Fibroblast of the conjunctiva (primary cell): ENCODE measurements around the gene MKX.
A peak's percentile ranks its signal among the peaks of the same experiment; 100 is the strongest.
"Not testable (repeated sequence)": the region's sequence is repeated elsewhere in the genome, so short reads cannot be mapped to it uniquely, and the experiment has no call there.

Experiments
- DNase-seq: peaks from one replicate; pipeline ENCODE4 v3.0.0-alpha.2; 2010; ENCODE audit warnings: low read depth

MKX gene

DNA sequence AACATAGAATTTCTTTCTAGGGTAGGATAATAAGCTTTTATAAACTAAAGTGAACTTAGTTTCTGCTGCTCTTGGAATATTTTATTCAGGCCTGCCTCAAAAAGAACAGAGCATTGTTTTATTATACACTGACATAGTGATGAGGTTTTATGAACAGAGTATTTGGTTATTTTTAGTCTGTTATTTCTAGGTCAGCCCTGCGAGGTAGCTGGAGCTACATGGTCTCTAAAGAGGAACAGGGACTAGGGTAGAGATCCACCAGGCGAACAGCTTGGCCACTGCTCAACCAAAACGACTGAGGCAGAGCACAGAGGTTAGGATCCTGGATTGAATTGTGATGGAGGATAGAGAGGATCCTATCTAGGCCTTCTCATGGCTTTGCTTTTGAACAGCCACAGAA is 53.0 kb downstream of the MKX start:
- DNase-seq: no peak

DNA sequence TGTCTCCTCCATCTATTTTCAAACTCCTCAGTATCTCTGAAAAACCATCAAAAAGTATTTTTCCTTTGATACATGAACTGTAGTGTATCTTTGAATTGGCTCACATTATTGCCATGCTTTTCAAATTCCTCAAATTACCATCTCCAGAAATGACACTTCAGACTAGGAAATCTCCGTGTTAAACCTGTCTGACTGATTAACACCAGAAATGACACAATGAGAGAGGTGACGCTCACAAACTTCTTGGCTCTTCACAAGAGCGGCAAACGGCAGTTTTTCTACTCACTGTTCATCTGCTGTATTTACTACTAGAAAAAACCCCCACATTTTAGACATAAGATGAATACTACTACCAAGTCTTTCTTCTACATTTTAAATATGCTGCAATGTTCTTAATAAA is 56.6 kb downstream of the MKX start:
- no peak for DNase-seq

DNA sequence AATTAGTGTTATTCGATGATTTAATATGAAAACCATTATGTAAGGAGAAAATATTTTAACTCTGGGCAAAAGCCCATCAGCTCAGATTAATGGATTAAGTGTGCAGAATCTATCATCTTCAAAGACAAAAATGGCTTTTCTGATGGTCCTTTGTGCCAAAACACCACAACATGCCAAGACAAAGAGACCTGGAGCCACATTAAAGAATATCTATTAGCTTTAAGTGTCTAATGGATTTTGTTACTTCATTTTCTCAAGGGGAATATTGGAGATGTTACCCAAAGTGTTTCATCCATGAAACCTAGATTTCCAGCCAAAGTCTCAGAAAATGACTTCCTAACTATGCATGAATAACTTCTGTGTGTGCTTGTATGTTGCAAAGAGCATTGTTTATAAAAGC is 57.3 kb downstream of the MKX start:
- no peak for DNase-seq

DNA sequence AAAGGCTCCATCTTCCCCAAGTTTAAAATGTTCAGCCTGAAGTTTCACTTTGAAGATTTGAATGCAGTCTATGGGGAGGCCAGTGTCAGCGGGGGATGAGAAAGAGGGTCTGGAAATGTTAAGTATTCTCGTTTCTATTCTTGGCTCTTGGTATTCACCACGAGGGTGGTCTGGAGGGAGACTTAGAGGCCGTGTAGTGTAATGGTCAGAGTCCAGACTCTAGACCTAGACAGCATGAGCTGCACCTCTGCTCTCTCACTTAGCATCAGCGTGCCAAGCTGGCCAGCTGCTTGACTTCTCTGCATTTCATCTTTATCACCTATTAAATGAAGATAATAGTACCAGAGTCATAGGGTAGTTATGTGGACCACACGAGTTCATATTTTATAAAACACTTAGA is 57.9 kb downstream of the MKX start:
- DNase-seq: no peak

DNA sequence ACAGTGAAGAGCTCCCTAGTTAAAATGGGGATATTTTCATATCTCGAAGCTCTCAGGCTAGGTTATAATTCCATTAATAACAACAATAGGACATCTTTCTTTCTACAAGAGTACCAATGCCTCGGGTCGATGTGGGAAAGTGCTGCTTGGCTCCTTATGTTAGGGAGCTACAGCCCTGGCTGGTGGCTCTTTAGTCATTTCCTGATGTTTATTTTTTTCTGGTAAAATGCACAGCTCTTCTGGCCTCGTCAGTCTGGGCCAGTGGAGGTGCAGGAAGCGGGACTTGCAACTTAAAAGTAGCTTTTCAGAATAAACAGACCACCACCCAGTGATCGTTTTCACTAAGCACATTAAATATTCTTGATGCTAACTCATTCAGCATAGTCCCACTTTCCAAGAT is 58.3 kb downstream of the MKX start:
- no peak for DNase-seq

DNA sequence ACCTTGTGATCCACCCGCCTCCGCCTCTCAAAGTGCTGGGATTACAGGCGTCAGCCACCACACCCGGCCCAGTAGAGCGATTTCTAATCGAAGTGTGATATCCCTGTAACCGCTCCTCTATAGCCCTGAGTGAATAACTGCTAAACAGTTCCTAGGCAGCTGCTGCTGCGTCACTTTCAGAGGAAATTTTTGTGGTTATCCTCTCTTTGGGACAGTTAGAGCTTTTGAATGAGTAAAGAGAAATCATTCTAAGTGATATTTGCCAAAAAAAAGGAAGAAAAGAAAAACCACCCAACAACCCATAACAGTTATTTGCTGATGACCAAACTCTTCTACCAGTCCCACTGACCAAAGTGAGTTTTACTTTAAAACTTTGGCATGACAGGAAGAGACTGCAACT is 59.9 kb downstream of the MKX start:
- DNase-seq: no peak

DNA sequence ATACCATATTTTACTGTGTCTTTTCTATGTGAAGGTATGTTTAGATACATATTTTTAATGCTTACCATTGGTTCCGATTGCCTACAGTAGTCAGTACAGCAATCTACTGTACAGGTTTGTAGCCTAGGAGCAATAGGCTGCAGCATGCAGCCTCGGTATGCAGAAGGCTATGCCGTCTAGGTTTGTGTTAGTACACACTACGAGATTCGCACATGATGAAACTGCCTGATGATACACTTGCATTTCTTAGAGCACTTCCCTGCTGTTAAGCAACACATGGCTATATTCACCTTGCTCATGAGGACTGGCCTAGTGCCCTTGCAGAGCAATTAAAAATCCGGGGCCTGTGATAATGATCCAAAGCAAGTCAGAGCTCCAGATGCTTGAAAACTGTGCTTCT is 62.4 kb downstream of the MKX start:
- no peak for DNase-seq

DNA sequence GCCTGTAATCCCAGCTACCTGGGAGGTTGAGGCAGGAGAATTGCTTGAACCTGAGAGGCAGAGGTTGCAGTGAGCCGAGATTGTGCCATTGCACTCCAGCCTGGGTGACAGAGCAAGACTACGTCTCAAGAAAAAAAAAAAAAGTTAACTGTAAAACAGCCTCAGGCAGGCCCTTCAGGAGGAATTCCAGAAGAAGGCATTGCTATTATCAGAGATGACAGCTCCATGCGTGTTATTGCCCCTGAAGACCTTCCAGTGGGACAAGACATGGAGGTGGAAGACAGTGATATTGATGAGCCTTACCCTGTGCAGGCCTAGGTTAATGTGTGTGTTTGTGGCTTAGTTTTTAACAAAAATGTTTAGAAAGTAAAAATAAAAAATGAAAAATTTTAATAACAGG is 63.8 kb downstream of the MKX start:
- DNase-seq: not testable (repeated sequence)

DNA sequence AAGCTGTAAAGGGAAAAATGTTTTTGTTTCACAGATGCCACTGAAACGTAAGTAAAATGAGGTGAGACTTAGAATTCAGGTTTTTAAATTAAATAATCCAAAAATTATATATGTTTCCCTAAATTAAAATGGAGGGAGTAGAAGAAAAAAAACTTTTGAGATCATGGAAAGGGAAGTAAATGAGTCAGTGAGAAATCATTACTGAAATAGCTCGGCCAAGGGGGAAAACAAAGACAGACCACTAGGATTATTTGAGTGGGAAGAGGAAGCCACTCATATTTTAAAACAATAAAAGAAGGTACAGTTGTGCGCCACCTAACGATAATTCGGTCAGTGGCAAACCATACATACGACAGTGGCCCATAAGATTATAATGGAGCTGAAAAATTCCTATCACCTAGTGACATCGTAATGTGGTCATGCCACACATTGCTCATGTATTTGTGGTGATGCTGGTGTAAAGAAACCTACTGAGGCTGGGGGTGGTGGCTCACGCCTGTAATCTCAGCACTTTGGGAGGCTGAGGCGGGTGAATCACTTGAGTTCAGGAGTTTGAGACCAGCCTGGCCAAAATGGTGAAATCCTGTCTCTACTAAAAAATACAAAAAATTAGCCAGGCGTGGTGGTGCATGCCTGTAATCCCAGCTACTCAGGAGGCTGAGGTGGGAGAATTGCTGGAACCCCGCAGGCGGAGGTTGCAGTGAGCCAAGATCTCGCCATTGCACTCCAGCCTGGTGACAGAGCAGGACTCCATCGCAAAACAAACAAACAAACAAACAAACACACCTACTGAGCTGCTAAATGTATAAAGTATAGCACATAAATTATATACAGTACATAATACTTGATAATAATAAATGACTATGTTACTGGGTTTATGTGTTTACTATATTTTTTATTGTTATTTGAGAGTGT is 64.7 kb downstream of the MKX start:
- no peak for DNase-seq

DNA sequence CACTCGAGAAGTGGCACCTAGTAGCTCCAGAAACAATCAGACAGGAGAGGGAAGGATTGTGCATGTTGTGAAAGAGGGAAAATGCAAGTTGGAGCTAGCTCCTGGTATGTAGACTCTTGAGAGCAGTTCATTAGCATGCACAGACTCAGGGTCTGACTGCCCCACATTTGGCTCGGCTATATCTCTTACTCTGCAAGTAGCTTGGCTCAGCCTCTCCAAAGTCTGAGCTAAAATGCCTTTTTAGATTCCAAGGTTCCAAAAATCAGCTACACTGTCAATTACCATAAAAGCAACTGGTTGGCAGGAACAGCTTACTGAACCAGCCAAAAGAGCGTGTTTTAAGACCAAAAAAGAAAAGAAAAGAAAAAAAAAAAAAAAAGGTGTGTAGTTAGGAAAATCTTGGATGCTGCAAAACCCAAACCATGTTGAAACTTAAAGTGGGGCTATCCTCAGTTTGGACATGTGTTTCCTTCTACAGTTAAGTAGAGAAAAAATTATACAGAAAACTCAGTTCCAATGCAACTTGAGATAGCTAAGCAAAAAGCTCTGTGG is 65.5 kb downstream of the MKX start:
- DNase-seq: peak; percentile 26

DNA sequence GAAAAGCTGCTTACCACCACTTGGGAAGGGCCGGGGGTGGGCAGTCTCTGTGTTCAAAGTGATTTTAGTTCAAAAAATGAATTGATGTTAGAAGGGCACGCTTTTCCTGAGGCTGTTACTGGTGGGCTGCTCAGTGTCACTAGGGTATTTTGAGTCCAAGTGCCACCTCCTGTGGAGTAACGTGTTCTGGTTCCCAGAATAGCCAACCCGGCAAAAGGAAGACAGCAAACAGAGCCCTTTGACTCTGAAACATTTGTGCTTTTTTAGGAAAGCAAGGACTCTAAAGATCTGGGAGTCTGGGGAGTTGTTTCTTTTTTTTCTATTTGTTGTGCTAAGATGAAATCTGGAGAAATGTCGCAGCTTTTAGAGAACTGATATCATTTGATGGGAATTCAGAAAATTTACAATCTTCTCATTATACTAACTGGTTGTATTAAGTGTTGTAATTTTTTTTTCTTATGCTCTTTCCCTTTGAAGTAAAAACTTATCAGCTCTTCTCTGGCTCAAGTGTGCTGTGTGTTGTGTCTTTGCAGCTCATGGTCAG is 66.2 kb downstream of the MKX start:
- no peak for DNase-seq

DNA sequence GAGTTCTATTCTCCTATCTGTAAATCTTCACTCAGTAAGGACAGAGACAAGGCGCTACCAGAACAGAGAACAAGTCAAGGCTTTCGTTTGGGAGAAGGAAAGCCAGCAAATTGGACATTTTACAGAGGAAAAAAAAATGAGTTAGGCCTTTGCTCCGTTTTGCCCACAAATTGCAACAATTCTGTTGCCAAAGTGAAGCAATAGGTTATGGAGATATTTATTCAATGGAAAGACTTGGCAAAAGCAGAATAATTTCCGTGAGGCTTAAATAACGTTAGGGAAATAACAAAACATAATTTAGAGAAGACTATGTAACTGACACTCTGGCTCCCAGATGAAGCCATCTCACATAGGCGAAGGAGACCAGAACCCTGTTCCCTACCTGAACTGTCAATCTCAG is 67.5 kb downstream of the MKX start:
- DNase-seq: no peak

DNA sequence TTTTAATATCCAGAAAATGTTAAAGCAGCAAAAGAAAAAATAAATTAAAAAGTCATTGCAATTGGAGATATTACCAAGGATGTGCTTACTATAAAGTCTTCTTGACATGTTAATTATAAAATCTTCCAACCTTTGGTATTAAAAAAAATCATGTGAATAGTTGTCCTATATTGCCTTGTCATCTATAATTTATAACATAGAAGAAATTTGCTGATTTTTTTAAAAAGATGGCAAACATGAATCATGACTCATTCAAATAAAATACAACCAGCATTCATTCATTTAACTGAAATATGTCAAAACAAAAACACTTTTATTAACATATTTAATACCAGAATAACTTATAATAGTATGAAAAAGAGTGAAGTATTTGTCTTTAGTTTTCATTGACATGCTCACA is 72.6 kb downstream of the MKX start:
- no peak for DNase-seq

DNA sequence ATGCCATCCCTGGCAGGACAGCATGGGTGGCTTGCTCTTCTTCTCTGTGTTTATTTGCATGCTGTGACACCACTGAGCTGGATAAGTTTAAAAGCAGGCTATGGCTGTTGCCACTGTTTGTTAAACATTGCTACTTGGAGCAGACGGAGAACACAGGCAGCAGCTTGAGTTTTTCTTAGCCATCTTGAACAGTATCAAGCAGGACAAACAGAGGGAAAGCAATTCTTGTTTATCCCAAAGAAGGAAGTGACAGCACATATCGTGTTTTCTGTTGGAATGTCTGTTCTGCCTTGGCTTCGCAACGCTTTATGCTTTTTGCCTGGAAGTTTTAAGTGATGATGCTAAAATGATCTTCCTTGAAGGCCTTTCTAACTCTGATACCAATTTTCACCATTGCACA is 73.8 kb downstream of the MKX start:
- DNase-seq: no peak

DNA sequence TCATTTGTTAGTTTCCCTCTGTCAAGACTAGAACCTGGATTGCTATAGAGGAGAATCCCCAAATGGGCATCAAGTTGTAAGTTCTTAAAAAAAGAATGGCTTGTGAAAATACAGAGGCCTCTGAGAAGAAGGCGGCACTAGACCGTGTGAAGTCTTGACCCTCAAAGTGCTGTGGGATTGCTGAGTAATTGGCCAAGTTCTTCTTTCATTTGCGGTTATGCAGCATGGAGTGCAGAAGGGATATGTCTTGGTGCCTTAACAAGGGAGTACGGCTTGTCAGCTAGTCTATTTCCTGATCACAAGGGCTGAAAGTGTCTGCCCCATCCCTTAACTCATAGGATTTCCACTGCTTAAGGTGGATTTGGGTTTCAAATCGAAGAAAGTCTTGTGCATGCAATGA is 81.2 kb downstream of the MKX start:
- no peak for DNase-seq

DNA sequence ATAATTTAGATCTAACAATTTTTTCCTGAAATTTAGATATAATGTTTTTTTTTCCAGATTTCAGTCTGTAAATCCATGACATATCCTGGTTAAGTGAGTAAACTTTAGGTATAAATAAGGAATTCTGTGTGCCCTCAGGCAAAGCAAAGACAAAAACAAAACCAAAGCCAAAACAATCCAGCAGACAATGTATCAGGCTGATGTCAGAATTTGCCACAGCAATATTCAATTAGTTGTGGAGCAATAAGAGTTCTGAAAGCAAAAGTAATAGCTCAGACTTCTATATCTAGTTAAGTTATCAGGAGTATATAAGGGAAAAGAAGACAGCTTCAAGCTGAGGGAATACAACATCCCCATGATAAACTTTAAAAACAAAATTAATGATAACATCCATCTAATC is 82.0 kb downstream of the MKX start:
- no peak for DNase-seq

DNA sequence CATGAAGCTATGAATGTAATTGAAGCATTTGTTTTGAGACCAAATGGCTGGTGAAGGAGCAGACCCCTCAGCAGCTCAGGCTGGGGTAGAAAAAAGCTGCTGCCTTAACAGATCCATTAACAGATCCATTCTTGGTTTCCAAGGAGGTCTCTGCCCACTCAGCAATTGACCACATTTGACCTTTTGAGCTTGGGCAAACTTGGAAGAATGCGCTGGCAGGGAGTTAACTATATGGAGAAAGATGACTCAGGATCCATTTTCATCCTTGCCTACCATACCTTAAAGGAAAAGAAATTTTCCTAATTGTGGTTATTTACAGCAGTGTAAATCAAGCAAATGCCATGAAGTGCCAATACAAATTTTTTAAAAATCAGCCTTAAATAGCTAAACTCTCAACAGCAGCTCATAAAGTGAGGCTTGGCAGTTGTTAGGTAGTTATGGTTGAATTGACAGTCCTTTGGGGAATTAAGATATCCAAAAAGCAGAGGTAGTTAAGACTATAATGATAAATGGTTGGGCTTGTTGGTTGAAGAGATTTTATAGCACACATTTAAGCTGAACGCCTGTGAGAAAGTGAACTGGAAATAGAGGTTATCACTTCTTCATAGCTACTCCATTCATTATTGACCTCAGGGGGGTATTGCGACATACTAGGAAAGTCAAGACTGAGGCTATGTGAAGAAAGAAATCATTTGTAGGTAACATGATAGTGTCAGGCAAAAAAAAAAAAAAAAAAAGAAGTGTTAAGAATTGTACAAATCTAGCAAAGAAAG is 83.9 kb downstream of the MKX start:
- DNase-seq: no peak

DNA sequence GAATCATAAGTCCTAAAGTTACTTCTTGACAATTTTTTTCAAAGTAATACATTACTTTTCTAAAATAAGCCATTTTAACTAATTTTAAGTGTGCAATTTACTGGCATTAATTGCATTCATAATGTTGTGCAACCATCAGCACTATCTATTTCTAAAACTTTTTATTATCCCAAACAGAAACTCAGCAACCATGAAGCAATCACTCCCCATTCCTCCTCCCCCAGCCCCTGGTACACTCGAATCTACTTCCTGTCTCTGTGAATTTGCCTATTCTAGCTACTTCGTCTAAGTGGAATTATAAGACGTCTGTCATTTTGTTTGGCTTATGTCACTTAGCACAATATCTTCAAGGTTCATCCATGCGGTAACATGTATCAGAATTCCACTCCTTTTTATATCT is 84.9 kb downstream of the MKX start:
- DNase-seq: no peak

DNA sequence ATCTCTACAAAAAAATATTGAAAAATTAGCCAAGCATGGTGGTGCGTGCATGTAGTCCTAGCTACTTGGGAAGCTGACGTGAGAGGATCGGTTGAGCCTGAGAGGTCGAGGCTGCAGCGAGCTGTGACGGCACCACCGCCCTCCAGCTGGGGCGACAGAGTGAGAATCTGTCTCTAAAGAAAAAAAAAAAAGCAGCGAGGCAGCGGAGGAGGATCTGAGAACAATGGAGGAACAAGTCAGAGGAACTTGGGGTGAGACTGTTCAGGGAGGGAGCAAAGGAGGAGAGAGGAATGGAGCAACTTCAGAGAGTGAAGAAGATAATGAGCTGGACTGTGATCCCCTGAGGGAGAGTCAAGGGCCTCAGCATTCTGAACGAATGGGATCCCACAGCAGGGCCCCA is 85.4 kb downstream of the MKX start:
- DNase-seq: no peak

DNA sequence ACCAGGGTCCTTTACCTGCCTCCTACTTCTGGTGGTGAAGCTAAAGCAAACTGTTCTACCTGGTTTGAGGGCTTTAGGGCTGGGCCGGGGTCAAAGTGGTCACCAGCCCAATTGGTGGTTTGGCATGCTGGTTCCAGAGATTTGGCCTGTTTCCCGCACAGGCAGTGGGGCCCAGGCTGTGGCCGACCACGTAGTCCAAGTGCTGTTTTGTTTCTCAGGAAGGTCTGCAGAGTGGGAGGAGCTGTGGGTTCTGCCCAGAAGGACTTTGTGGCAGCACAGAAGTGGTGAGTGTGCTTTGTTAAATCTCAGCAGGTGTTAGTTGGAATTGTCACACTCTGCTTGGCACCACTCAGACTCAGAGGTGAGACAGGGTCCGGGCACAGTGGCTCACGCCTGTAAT is 85.8 kb downstream of the MKX start:
- no peak for DNase-seq

DNA sequence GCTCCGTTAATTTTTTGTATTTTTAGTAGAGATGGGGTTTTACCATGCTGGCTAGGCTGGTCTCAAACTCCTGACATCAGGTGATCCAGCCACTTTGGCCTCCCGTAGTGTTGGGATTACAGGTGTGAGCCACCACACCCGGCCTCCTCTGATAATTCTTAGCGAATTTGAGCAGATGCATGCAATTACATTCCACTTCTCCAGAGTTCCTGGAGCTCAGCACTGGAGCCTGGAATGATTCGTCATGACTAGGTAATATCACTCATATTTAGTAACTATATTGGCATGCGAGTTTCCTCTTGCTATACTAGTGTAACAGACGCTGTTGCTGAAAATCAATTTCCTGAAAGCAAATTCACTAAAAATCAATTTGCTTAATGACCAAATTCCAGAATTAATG is 86.8 kb downstream of the MKX start:
- DNase-seq: no peak

DNA sequence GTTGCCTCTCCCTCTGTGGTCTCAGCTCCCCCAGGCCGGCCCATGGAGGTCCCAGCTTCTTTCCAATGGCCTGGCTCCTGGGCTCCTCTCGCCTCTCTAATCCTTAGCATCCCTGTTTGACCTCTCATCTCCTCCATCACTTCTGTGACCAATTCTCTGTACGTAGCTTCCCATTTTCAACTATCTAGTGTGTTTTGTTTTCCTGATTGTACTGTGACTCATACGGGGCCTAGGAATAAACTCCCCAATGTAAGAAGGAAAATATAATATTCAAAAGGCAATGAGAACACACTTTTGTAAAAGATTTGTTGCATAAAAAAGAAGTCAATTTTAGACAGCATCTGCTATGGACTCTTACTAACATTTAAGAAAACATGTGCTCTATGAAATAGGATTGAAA is 90.3 kb downstream of the MKX start:
- DNase-seq: no peak

DNA sequence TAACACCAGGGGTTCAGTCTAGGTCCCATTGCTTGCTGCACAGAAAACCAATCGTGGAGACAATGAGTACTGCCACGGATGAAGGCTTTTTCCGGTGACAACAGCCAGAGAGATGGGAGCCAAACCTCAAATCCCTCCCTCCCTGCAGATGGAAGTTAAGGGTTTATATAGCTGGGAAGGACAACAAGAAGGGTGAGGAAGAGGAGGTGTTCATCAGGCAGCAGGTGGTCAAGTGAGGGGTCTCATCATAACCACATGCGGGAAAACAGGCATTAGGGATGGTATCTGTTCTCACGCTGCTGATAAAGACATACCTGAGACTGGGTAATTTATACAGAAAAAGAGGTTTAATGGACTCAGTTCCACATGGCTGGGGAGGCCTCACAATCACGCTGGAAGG is 91.3 kb downstream of the MKX start:
- DNase-seq: no peak
